K562 (cell line): ENCODE measurements around the gene CCNL1. TPM values are rescaled to one million over a fixed set of nuclear protein-coding genes. Genes with fewer than 3 reads are reported as not detected.
A peak's percentile ranks its signal among the peaks of the same experiment; 100 is the strongest.

Experiments
- ARID3B ChIP-seq: fragments of 250-450 bp; sonication (Bioruptor Pico); IDR thresholded peaks from 2 replicates; pipeline ENCODE4 v1.4.0; 2020; ENCODE audit warnings: borderline replicate concordance
- ATF4 ChIP-seq: fragments of 450-650 bp; formaldehyde crosslinking; IDR thresholded peaks from 2 replicates; pipeline ENCODE4 v1.4.0; 2022; ENCODE audit warnings: mild to moderate bottlenecking, moderate library complexity
- CGGBP1 ChIP-seq: fragments of 250-450 bp; sonication (Bioruptor Pico); IDR thresholded peaks from 2 replicates; pipeline ENCODE4 v1.9.0; 2021; ENCODE audit warnings: mild to moderate bottlenecking
- ELF4 ChIP-seq: fragments of 450-650 bp; formaldehyde crosslinking; IDR thresholded peaks from 2 replicates; pipeline ENCODE4 v1.4.0; 2022; ENCODE audit warnings: missing genetic modification characterization
- ETS2 ChIP-seq: IDR thresholded peaks from 2 replicates; pipeline ENCODE4 v1.6.1; 2016; ENCODE audit warnings: borderline replicate concordance, missing genetic modification characterization, mild to moderate bottlenecking, moderate library complexity, missing compliant biosample characterization; ENCODE audit not compliant: poor library complexity, severe bottlenecking
- FOXK2 ChIP-seq, 2 experiments: fragments of 450-650 bp; IDR thresholded peaks in 1 of 2; conservative IDR thresholded peaks in 1 of 2; 2 replicates each; pipeline ENCODE4 v1.6.1; 2016; ENCODE audit warnings: low read depth in 2 of 2, mild to moderate bottlenecking in 1 of 2
- GATAD2B ChIP-seq: fragments of 450-650 bp; IDR thresholded peaks from 2 replicates; pipeline ENCODE4 v1.6.1; 2017; ENCODE audit warnings: mild to moderate bottlenecking, borderline replicate concordance
- KLF1 ChIP-seq: fragments of 450-650 bp; IDR thresholded peaks from 2 replicates; pipeline ENCODE4 v1.6.1; 2016; ENCODE audit warnings: missing genetic modification characterization, missing compliant biosample characterization
- MLLT1 ChIP-seq, 2 experiments: fragments of 450-650 bp; IDR thresholded peaks; 2 replicates each; pipeline ENCODE4 v1.6.1; 2016
- NFATC3 ChIP-seq: fragments of 450-650 bp; IDR thresholded peaks from 2 replicates; pipeline ENCODE4 v1.6.1; 2017; ENCODE audit warnings: mild to moderate bottlenecking
- NR1H2 ChIP-seq: sonication (generic); formaldehyde crosslinking; IDR thresholded peaks from 2 replicates; pipeline ENCODE4 v1.4.0; 2020; ENCODE audit warnings: mild to moderate bottlenecking, missing genetic modification reagents
- PBX2 ChIP-seq, 2 experiments: IDR thresholded peaks in 1 of 2; conservative IDR thresholded peaks in 1 of 2; 2 replicates each; pipeline ENCODE4 v1.6.1; 2016; ENCODE audit warnings: low read depth in 2 of 2, mild to moderate bottlenecking in 1 of 2, missing compliant biosample characterization in 1 of 2, missing genetic modification characterization in 1 of 2, moderate library complexity in 1 of 2
- PHB ChIP-seq: fragments of 250-450 bp; sonication (Bioruptor Pico); IDR thresholded peaks from 2 replicates; pipeline ENCODE4 v1.5.0; 2021
- SREBF2 ChIP-seq: sonication (generic); formaldehyde crosslinking; IDR thresholded peaks from 2 replicates; pipeline ENCODE4 v1.4.0; 2020; ENCODE audit warnings: mild to moderate bottlenecking, missing genetic modification reagents
- U2AF1 ChIP-seq: fragments of 200-400 bp; formaldehyde crosslinking; optimal IDR thresholded peaks from 2 replicates; pipeline ENCODE3; 2017; ENCODE audit warnings: mild to moderate bottlenecking, low read depth, low read length, moderate library complexity
- XRCC5 ChIP-seq: fragments of 200-400 bp; formaldehyde crosslinking; IDR thresholded peaks from 2 replicates; pipeline ENCODE4 v1.6.1; 2017; ENCODE audit warnings: low read depth, mild to moderate bottlenecking, low read length
- ZBTB9 ChIP-seq: fragments of 450-650 bp; formaldehyde crosslinking; IDR thresholded peaks from 2 replicates; pipeline ENCODE4 v1.4.0; 2020; ENCODE audit warnings: mild to moderate bottlenecking, moderate library complexity
- ZC3H4 ChIP-seq: sonication (generic); formaldehyde crosslinking; IDR thresholded peaks from 2 replicates; pipeline ENCODE4 v1.9.0; 2021; ENCODE audit warnings: missing genetic modification reagents, borderline replicate concordance
- polyA plus RNA-seq, 8 experiments: library from polyadenylated mRNA; depleted of rRNA in 4 of 8; stranded (reverse) in 5 of 8; unstranded in 3 of 8; fragments of >200 nt; fragmentation: Nextera tagmentation in 2 of 8; fragmentation: Illumina TruSeq in 1 of 8; extraction: Ambion mirVana in 2 of 8; extraction: Trizol in 1 of 8; gene quantifications; 2 replicates each; pipeline versions ENCODE4 v1.2.1 to v1.2.3, GENCODE V29; 2011 to 2014; ENCODE audit warnings: inconsistent platforms in 1 of 8, missing spikeins in 1 of 8
- total RNA-seq, 7 experiments: library from RNA; depleted of rRNA in 6 of 7; stranded (reverse); fragments of >200 nt in 6 of 7; fragmentation: Illumina TruSeq in 2 of 7; extraction: Trizol in 2 of 7; gene quantifications; 2 replicates each; pipeline versions ENCODE4 v1.2.1 to v1.2.3, GENCODE V29; 2011 to 2021; ENCODE audit warnings: low replicate concordance in 1 of 7

The CCNL1 gene
- total and polyA plus RNA-seq, 9 of the 15 experiments (the other 6 are each of a cell fraction or from before 2014, with no cell fraction given), result 16.1 to 186 (median 132) TPM

GRCh38 chr3:157174649-157175498 is 14.9 kb upstream of the CCNL1 start (continued):
- TF ChIP-seq PBX2 (CRISPR knock-in tag; IDR thresholded peaks at IDR 0.05; ENCODE audit: low read depth) (no peak; the same call in 1 of the 2 replicates), PBX2 (tag; conservative IDR thresholded peaks at IDR 0.05; ENCODE audit: low read depth) (no peak), XRCC5 (peak; percentile 47; the same call in 1 of the 2 replicates), CGGBP1 (CRISPR knock-in tag) (0 out of 2 replicates have a peak, but pooled peaks have one; percentile 71), ELF4 (CRISPR knock-in tag) (no peak), NR1H2 (0 out of 2 replicates have a peak, but pooled peaks have one; percentile 28), FOXK2 (conservative IDR thresholded peaks at IDR 0.05 in 1 of 2, IDR thresholded peaks at IDR 0.05 in 1 of 2; ENCODE audit: low read depth in 2 of 2) (peak; percentile 43 to 68; a peak in 1 of 4 replicates), MLLT1 (IDR thresholded peaks at IDR 0.05) (peak; percentile 73 to 85; a peak in 2 of 4 replicates), NFATC3 (peak; percentile 88), GATAD2B (peak; percentile 98), ETS2 (tag) (no peak), ATF4 (no peak), ZBTB9 (CRISPR knock-in tag) (0 out of 2 replicates have a peak, but pooled peaks have one; percentile 13), ZC3H4 (CRISPR knock-in tag) (no peak), SREBF2 (no peak), KLF1 (peak; percentile 87), PHB (no peak), ARID3B (no peak), U2AF1 (no peak)
